HG03025 (cell line): Measurements from ENCODE around the gene C1QTNF3.
"Not testable (repeated sequence)": the region's sequence is repeated elsewhere in the genome, so short reads cannot be mapped to it uniquely, and the experiment has no call there.

Source experiments
- ATAC-seq: cut with Tn5 transposase; IDR thresholded peaks from one replicate; pipeline ENCODE4 v1.9.1; 2021; ENCODE audit warnings: mild to moderate bottlenecking, moderate library complexity; ENCODE audit not compliant: unreplicated experiment, low FRiP score

Gene C1QTNF3, protein sequence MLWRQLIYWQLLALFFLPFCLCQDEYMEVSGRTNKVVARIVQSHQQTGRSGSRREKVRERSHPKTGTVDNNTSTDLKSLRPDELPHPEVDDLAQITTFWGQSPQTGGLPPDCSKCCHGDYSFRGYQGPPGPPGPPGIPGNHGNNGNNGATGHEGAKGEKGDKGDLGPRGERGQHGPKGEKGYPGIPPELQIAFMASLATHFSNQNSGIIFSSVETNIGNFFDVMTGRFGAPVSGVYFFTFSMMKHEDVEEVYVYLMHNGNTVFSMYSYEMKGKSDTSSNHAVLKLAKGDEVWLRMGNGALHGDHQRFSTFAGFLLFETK

DNA sequence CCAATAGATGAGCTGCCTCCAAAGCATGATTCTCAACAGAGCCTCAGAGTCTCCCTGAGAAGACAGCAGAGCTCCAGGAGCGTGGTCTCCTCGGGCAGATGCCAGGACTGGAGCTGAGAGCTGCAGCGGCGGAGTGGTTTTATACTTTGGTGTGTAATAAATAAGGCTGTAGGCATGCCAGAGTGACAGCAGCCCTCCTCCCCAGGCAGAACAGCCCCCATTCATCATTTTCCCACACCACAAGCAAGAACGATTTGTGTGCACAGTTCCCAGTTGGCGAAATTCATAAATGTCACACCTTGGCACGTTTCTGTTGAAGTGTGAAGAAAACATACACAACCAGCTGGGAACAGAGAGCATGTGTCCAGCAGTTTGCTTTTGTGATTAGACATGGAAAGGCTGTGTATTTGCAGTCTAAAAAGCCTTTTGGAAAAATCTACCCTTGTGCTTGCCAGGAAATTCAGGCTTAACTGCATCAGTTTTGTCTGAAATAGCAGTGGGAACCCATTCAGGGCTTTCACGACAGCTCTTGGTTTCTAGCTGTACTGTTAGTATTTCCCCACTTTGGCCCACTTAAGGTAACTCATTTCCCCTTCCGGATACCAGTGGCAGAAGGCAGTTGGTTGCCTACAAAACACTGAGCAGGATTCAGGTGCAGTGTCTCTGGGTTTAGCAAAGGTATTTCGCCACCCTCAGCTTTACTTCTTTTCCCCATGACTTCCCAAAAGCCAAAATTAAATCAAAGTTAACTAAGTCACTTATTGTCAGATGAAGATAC lies at the start of gene C1QTNF3:
C1QTNF3 (minus strand) TSS at position 115 of the 778 bp plus-strand sequence; CDS start at position 27, 88 bp downstream.
- no peak for ATAC-seq

DNA sequence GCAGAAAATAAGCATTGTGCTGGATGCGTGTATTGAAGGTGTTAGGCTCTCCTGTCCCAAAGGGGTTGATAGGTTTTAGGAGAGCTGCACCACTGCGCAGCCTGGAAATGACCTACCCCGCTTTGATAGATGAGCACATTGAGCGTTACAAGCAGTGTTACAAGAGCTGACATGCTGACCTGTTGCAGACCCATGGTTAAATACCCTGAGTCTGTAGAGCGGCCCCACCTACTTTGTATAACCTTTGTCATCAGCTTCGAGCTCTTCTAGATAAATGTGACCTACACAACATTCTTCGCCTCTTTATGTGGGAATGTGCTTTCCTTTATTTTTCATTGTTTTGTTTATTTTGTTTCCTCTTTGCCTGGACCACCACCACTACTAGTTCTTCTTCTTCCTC lies 48.0 kb upstream of the C1QTNF3 start:
- not testable (repeated sequence) for ATAC-seq

DNA sequence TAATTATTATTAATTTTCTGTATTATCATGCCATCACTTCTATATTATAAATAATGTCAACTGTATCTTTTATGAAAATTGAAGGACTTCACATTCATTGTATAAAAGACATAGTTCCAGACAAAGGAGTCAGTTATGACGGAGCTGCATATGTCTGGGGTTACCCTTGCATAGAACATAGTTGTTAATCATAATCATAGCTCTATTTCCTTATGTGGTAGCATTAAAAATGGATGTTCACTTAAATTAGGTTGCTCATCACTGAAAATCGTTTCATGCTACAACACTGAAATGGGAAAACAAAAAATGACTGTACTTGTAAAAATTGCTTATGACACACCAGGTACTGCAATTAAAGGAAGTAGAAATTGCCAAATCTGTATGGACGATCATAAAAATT lies 46.8 kb upstream of the C1QTNF3 start:
- not testable (repeated sequence) for ATAC-seq

DNA sequence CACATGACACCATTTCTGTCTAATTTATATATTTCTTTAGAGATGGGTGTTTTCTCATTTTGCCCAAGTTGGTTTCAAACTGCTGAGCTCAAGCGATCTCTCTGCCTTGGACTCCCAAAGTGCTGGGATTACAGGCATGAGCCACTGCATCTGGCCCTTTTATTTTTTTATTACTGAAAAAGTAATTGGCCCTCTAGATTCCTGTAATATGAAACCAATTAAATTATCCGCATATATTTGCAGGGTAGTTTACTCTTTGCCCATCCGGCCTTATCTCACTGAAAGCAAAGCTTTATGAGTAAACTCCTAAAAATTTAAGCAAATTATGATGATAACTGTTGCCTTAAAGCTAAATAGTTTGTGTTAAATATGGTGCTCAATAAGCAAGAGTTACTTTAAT lies 44.7 kb upstream of the C1QTNF3 start:
- not testable (repeated sequence) for ATAC-seq

DNA sequence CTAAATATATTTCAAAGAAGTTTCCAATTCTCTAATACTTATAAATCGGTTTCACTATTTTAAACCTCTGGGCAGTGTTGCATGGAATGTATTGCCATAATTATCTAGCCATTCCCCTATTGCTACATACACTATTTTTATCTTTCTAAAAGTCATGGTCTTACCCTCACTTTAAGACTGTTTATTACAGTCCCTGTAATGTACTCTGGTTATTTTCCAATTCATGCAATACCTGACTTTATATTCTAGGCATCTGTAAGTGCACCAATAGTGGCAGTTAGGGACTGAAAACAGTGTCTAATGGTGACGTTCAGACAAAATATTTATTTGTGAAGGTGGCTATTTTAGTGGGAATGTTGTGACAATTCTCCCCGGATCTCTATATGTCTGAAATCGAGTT lies 40.9 kb upstream of the C1QTNF3 start:
- ATAC-seq: not testable (repeated sequence)

DNA sequence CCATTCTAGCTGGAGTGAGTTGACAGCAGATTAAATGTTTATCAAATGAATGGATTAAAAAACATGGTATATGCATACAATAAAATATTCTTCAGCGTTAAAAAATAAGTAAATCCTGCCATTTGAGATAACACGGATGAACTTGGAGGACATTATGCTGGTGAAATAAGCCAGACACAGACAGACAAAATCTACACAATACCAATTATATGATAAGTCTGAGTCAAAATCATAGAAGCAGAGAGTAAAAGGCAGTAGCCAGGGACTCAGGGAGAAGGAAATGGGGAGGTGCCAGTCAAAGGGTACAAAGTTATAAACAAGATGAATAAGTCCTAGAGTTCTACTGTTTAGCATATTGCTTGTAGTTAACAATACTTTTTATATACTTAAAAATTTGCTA lies 36.5 kb upstream of the C1QTNF3 start:
- not testable (repeated sequence) for ATAC-seq

DNA sequence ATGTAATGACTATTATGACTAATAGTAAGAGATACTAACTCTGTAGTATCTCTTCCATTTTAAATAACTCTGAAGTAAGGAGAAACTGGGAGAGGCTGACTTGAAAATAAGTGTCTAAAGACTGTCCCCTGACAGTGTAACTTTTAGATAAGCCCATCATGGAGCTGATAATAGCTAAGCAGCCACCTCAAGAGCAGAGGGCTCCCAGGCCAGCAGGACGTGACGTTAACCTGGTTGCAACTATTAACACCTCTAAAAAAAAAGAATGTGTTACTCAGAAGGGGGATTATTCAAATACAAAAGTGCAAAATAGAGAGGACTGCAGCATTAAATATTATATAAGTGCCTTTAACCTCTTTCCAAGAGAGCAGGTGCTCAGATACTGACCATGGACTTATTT lies 34.6 kb upstream of the C1QTNF3 start:
- ATAC-seq: not testable (repeated sequence)

DNA sequence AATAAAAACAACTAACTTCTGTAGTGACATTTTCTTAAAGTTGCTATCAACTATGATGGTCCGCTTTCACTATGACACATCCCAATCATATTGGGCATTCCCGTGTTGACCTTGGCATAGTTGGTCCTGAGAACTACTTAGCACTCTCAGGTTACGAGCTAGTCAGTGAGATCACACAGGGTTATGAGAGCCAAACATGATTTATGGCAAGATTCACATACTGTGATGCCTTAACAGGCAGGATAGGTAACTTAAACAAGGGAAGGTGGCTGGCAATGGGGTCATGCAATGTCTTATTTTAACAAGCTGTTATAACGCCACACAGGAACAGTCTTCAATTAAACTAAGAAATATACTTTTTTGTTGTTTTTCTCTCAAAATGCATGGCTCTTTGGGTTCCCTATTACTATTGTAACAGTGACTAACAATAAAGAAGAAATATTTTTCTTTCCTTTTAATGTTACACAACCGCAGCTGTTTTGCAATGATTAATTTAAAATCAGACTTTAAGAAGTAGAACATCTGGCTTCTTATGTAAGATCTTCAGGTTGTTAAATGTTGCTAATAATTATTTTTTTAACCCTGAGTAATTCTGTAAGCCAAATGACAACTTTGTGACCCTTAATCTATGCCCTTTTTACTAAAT lies 33.8 kb upstream of the C1QTNF3 start:
- ATAC-seq: not testable (repeated sequence)

DNA sequence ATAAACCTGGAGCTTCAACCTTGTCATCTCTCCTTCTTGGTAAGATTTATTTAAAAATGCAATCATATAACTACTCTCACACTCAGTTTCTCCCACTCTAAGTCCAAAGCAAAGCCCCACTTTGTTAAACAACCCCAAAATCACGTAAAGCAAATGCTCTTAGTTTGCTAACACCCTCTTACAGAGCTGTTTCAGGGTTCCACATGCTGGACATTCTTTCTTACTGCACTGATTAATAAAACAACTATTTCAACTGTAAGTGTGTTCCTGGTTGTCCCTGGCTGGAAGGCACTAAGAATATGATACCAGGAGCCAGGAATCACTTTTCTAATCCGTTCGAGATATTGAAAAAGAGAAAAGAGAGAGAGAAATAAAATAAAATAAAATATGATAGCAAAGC lies 31.5 kb upstream of the C1QTNF3 start:
- not testable (repeated sequence) for ATAC-seq

DNA sequence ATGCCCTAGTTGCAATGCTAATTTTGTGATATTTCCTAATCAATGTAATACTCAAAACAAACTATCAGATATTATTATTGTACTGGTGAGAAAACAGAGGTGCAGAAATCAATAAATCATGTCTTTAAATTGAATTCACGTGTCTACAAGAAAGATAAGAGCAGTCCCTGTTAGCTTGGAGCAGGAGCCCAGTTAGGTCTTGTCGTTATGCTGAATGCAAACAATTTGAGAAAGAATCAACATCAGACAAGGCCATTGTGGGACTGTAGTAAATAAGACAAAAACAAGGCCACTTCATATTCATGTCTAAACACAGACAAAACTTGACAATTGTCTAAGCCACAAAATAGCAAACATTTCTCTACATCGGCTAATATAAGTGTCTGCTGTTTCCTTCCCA lies 31.1 kb upstream of the C1QTNF3 start:
- ATAC-seq: not testable (repeated sequence)

DNA sequence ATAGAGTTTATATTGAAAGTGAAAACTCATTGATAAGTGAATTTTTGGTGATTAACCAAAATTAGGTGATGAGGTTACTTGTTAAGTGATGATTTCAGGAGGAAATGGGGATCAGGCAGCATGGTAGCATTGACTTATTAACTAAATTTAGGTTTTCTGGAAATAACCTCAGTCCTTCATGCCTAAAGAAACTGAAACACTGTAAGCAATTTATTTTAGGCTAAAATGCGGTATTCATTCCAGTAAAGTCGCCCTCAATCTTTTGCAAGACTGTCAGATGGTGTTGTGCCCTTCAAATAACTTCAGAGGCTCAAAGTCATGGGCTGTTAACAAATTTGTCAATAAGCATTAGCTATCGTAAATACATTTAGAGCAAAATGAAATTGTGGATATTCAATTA lies 27.6 kb upstream of the C1QTNF3 start:
- not testable (repeated sequence) for ATAC-seq

DNA sequence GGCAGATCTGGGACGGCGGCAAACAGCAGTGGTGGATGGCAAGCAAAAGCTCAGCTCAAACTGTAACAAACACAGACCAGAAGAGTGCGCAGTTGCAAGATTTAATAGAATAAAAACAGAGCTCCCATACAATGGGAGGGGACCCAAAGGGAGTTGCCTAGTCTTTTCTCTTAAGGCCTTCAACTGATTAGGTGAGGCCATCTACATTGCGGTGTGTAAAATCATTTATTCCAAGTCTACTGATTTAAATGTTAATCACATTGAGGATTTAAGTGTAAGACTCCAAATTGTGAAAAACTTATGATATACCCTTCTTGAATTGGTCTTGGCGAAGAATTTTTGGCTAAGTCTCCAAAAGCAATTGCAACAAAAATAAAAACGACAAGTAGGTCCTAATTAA lies 21.6 kb upstream of the C1QTNF3 start:
- ATAC-seq: no peak

DNA sequence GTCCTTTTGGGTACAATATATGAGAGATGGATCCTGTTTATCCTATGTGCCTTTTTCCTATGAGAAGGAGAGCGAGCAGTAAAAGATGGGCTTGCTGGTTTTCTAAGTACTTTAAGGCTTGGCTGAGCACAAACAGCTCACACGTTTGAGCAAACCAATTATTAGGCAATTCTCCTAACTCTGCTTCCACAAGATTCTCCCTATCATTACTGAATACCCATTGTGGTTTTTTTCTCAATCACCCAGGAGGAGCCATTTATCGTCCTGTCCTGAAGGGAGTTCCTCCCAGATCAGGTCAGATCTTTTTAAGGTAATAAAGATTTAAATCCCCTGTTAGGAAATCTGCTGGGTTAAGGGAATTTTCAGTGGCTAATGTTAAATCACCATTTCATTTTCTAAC lies 19.4 kb upstream of the C1QTNF3 start:
- ATAC-seq: no peak

DNA sequence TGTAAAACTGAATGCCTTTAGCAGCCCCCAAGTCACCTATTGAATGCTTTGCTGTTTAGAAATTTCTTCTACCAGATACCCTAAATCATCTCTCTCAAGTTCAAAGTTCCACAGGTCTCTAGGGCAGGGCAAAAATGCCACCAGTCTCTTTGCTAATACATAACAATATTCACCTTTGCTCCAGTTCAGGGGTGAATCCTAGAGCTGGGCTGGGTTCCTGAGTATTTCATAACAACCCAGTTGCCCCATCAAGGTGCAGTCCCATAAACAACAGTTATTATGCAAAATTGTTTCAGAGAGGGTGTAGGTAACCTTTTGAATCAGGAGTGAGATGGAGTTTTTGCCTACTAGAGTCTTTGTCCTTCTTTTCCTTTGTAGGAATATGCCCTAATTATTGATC lies 19.0 kb upstream of the C1QTNF3 start:
- no peak for ATAC-seq

DNA sequence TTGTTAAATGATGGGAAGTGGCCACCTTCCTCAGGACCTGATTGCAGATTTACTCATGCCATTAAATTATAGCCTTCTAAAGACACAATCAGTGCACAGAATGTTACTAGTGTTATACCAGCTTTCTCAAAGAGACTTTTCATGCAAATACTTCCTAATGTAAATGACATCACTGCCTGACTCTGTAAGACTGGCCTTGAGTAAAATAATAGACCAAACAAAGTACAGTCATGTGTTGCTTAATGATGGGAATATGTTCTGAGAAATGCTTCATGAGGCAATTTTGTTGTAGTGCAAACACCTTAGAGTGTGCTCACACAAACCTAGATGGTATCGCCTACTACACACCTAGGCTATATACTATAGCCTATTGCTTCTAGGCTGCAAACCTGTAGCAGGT lies 17.0 kb upstream of the C1QTNF3 start:
- no peak for ATAC-seq

DNA sequence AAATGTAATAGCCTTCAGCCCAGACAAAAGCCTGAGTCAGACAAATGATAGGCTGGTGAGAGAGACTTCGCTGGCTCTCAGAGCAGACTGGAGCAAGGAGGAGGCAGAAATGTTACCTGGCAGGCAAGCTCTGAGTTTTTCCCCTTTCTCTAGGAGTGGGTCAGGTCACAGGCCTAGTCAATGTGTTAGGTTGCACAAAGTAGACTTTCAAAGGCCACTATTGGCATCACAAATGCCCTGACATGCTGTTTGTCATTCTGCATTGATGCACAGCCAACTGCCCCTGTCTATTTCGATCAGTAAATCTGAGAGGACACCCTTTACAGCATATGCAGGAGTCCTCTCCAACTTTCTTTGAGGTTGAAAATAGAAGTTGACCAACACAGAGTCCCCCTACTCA lies 15.5 kb upstream of the C1QTNF3 start:
- no peak for ATAC-seq

DNA sequence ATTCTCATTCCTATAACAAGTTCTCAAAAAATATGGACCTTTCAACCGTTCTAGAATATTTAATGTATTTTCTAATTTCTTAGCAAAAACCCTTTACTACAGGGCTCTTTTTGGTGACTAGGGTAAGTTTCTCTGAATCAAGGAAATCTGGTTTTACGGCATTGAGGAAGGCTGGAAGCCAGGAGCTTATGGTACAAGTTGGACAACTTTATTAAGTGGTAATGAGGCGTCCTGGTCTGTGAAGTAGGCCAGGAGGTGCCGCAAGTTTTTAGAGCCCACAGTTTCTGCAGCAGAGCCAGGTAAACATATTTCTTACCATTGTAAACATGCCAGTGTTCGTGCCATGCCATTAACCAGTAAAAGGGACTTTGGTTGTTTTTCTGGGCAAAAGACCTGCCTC lies 14.6 kb upstream of the C1QTNF3 start:
- no peak for ATAC-seq

DNA sequence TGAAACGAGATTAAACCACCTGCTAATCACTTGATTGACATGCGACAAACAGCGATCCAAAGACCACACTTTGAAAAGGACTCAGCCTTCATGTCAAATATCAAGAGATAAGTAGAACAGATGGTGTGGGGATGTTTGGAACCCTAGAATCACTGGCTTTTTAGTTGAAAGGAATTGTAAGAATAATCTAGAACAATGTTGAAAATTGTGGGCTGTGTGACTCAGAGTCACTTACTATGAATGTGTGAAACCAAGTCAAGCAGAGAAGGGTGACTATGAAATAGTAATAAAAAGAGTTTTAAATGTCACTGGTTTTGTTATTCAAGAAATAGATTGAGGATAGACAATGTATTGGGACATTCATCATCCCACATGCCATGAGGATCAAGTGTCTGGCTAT lies 14.1 kb upstream of the C1QTNF3 start:
- no peak for ATAC-seq

DNA sequence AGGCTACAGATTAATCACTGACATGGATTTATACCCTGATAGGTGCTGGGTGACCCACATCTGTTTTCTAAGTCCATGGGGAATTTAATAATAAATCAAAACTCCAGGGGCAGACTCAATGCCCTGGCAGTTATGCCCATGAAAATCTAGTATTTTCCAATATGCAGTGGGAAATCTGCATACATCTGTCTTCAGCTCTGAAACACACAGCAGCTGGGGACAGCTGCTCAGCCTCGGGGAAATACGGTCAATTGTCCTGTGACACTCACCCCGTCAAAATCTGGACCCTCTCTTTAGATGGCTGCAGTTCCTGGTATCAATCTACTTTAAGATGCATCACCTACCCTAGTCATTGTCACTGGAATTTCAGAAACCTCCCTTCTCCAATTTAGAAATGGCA lies 12.7 kb upstream of the C1QTNF3 start:
- no peak for ATAC-seq

DNA sequence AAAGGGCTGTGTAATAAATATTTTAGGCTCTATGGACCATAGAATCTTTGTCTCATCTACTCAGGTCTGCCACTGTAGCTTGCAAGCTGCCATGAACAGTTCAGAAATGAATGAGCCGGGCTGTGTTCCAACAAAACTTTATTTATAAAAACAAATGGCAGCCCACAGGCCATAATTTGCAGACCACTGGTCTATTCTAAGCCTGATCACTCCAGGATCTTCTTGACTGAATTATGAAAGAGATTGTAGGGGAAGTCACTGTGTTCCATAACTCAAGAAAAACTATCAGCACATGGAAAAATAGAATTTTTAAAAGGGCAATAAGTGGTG lies 11.4 kb upstream of the C1QTNF3 start:
- ATAC-seq: no peak

DNA sequence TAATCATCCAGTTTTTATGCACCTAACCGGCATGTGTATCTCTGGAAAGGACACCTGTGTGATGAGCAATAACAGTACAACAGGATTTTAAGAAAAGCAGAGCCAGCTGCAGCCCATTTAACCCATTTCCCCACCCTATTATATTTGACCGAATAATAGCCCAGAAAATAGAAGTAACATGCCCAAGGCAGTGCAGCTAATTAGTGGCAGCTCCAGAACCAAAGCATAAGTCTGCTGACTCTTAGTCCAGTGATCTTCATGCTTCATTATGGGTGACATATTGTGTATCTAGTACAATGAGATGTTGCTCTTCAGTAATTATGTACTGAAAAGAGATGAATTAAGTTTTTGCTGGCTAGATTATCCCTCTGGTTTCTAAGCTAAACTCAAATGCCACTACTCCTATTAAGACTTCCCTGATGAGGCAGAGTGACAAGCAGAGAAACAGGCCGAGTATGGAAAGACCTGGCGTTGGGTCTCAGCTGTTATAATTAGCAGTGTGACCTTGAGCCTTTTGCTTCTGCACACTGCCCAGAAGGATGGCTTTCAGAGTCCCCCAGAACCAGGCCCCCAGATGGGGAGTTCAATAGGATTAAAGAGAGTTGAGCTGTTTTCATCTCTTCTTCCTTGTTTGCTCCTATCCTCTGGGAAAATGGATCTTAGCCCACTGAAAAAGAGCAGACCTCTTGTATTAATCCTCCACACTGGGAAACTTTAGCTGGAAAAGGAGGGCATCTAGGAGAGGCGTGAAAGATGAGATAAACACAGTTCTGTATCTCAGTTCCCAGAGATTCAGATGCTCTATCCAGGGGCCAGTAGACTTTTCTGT lies 10.8 kb upstream of the C1QTNF3 start:
- no peak for ATAC-seq
